GM12878 (cell line): ENCODE data around the gene SCYGR3.

Source experiments
- CHD1 ChIP-seq: IDR thresholded peaks from 2 replicates; pipeline ENCODE4 v1.6.1; 2012; ENCODE audit warnings: low read depth, low read length, improper control_type of control experiment
- MYC ChIP-seq: IDR thresholded peaks from 2 replicates; pipeline ENCODE4 v1.6.1; 2011; ENCODE audit warnings: mild to moderate bottlenecking, low read length, moderate library complexity, inconsistent platforms; ENCODE audit not compliant: insufficient read depth, insufficient replicate concordance, insufficient read length, severe bottlenecking
- RAD21 ChIP-seq: IDR thresholded peaks from 2 replicates; pipeline ENCODE4 v1.6.1; 2011; ENCODE audit warnings: mild to moderate bottlenecking, low read depth, low read length, moderate library complexity; ENCODE audit not compliant: insufficient read depth

GRCh38 chr2:227614246-227614645 lies 394 bp downstream of the SCYGR3 start:
- no peak for TF ChIP-seq RAD21
- no peak for TF ChIP-seq CHD1
- no peak for TF ChIP-seq MYC
